A549 (cell line): ENCODE measurements around the gene GALNT5.

Experiments
- CEBPB ChIP-seq, 2 experiments: fragments of >200 bp in 1 of 2; sonication (Bioruptor Twin) in 1 of 2; formaldehyde crosslinking in 1 of 2; IDR thresholded peaks; 2 replicates each; pipeline ENCODE4 v1.6.1; 2012 to 2016
- KDM1A ChIP-seq: fragments of 200-600 bp; sonication (generic); IDR thresholded peaks from 2 replicates; pipeline ENCODE4 v1.6.1; 2016; ENCODE audit warnings: low read depth, mild to moderate bottlenecking
- RAD21 ChIP-seq, 2 experiments: fragments of >200 bp in 1 of 2; sonication (Bioruptor Twin) in 1 of 2; formaldehyde crosslinking in 1 of 2; IDR thresholded peaks in 1 of 2; conservative IDR thresholded peaks in 1 of 2; 2 replicates in 1 of 2; 3 replicates in 1 of 2; pipeline ENCODE4 v1.6.1; 2012 to 2018; ENCODE audit warnings: inconsistent platforms in 1 of 2
- TF ChIP-seq, protein P1 (sequence below): IDR thresholded peaks from 2 replicates; pipeline ENCODE4 v1.6.1; 2012

DNA sequence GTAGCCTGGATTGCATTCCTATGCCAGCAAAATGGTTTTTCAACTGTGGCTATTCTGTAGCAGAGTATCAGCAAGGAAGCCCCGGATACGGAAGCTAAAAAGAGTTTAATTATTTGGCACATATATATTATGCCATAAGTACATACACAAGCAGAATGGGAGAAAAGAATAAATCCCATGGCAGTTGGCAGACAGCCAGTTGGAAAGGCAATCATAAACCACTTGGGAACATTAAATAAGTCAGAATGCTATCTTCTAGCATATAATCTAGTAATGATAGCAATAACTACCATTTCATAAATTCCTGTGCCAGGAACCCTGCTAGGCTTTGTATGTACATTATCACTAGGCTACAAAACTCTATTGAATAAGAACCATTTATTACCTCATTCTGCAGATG lies 26.0 kb downstream of the GALNT5 start:
- TF ChIP-seq KDM1A (no peak), CEBPB (IDR thresholded peaks at IDR 0.05) (no peak), RAD21 (conservative IDR thresholded peaks at IDR 0.05 in 1 of 2, IDR thresholded peaks at IDR 0.05 in 1 of 2) (no peak)
- TF ChIP-seq, protein P1, sequence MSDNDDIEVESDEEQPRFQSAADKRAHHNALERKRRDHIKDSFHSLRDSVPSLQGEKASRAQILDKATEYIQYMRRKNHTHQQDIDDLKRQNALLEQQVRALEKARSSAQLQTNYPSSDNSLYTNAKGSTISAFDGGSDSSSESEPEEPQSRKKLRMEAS = no peak
